CD4-positive, alpha-beta T cell (primary cell): Measurements from ENCODE around the gene JAZF1. TPM values are rescaled to one million over a fixed set of nuclear protein-coding genes. Genes with fewer than 3 reads are reported as not detected.

Experiments
- ATAC-seq: fragments of 200-7000 bp; cut with Tn5 transposase; one replicate; pipeline ENCODE4 v1.10.0; 2022; ENCODE audit warnings: mild to moderate bottlenecking; ENCODE audit not compliant: poor library complexity
- CTCF ChIA-PET: fragments of 350-600 bp; sonication (Branson Sonifier 250); formaldehyde crosslinking; loops from one replicate; lab custom pipeline; 2021; ENCODE audit warnings: antibody characterized with exemption, inconsistent platforms; lab: Charles Lee
- POLR2A ChIA-PET: fragments of 350-600 bp; sonication (Branson Sonifier 250); formaldehyde crosslinking; loops from one replicate; lab custom pipeline; 2021; ENCODE audit warnings: antibody characterized with exemption, inconsistent platforms; lab: Charles Lee
- DNase-seq, 14 experiments: peaks; one replicate each; pipeline ENCODE4 v3.0.0-alpha.2; 2013 to 2020; ENCODE audit warnings: mixed read lengths in 2 of 14
- H3K27ac ChIP-seq, 2 donors: one replicate each; pipeline versions ENCODE4 v1.5.1 to v1.7.0; 2013; ENCODE audit warnings: low read length in 2 of 2, low read depth in 1 of 2, mild to moderate bottlenecking in 1 of 2
- H3K27me3 ChIP-seq, 2 experiments: 1 replicate in 1 of 2; 2 replicates in 1 of 2; pipeline versions ENCODE4 v1.6.1 to v1.7.0; 2013; ENCODE audit warnings: low read length in 2 of 2, control low read depth in 1 of 2, mild to moderate bottlenecking in 1 of 2, moderate library complexity in 1 of 2; ENCODE audit not compliant: insufficient read depth in 2 of 2, control insufficient read depth in 1 of 2
- H3K36me3 ChIP-seq: one replicate; pipeline ENCODE4 v1.6.1; 2013; ENCODE audit warnings: low read length, control low read depth; ENCODE audit not compliant: insufficient read depth
- H3K4me1 ChIP-seq: one replicate; pipeline ENCODE4 v1.6.1; 2013; ENCODE audit warnings: low read length, control low read depth; ENCODE audit not compliant: insufficient read depth
- H3K4me3 ChIP-seq: one replicate; pipeline ENCODE4 v1.5.1; 2013; ENCODE audit warnings: mild to moderate bottlenecking, low read length, moderate library complexity
- H3K9me3 ChIP-seq, 2 experiments: 1 replicate in 1 of 2; 2 replicates in 1 of 2; pipeline versions ENCODE4 v1.6.1 to v1.7.0; 2013; ENCODE audit warnings: low read length in 2 of 2, mild to moderate bottlenecking in 2 of 2, control low read depth in 1 of 2, moderate library complexity in 1 of 2; ENCODE audit not compliant: control insufficient read depth in 1 of 2, insufficient read depth in 1 of 2
- H3K27ac Mint-ChIP-seq: one replicate; pipeline ENCODE4 v1.8.0; 2020; ENCODE audit warnings: mixed read lengths
- H3K27me3 Mint-ChIP-seq: one replicate; pipeline ENCODE4 v1.8.0; 2021; ENCODE audit warnings: mixed read lengths
- H3K36me3 Mint-ChIP-seq: one replicate; pipeline ENCODE4 v1.8.0; 2021; ENCODE audit warnings: low read depth, mixed read lengths
- H3K4me1 Mint-ChIP-seq: one replicate; pipeline ENCODE4 v1.8.0; 2021; ENCODE audit warnings: low read depth, mixed read lengths
- H3K4me3 Mint-ChIP-seq: one replicate; pipeline ENCODE4 v1.8.0; 2020; ENCODE audit warnings: mild to moderate bottlenecking, mixed read lengths
- H3K9me3 Mint-ChIP-seq: one replicate; pipeline ENCODE4 v1.8.0; 2020; ENCODE audit warnings: mixed read lengths
- CTCF ChIP-seq: fragments of 200-600 bp; IDR thresholded peaks from one replicate; pipeline ENCODE4 v1.8.0; 2022; ENCODE audit warnings: antibody characterized with exemption, mild to moderate bottlenecking
- intact Hi-C, 2 experiments: fragments of 100-400 bp; cut with DNase I in 1 of 2; cut with micrococcal nuclease in 1 of 2; formaldehyde crosslinking; loops; one replicate each; pipeline versions ENCODE4 v1.15.1 to v1.9.0; 2023 to 2025; cut with DNase I, micrococcal nuclease
- total RNA-seq, 174 experiments: library from RNA in 2 of 174; stranded (reverse) in 2 of 174; gene quantifications; one replicate each; pipeline ENCODE4 v1.2.3 and lab custom pipeline; 2021 to 2026

Gene JAZF1
- total RNA-seq, 2 experiments from 2014 or later, result 9.9 to 11.1 TPM

- H3K27me3 Mint-ChIP-seq, result no peaks in the 10 kb centered on the region
- no peaks in the 10 kb centered on the region for H3K9me3 Mint-ChIP-seq
- no peak overlapping the region for H3K27ac ChIP-seq
- ATAC-seq (no peak), DNase-seq (no peak)
- peaks cover 8% of the 10 kb centered on the region for H3K4me1 Mint-ChIP-seq
- CTCF ChIA-PET, result interaction anchor here (1.6 kb wide), 1 partner anchor 15 kb away, joined by 8 read pairs; no protein-coding TSS in a partner anchor
- no peaks in the 10 kb centered on the region for H3K36me3 Mint-ChIP-seq
- no peak for TF ChIP-seq CTCF
- POLR2A ChIA-PET, result no interaction called here
- intact Hi-C loops, result loop anchor here in 1 of 2 experiments (5.0 kb wide), 1 partner anchor 879 kb away; no protein-coding TSS in a partner anchor
- H3K4me1 ChIP-seq, result no peaks in the 10 kb centered on the region
- H3K36me3 ChIP-seq, result no peaks in the 10 kb centered on the region
- H3K27me3 ChIP-seq, result no peaks in the 10 kb centered on the region
- H3K9me3 ChIP-seq, result no peaks in the 10 kb centered on the region
- H3K27ac Mint-ChIP-seq, result no peak overlapping the region
- no peak overlapping the region for H3K4me3 ChIP-seq
- H3K4me3 Mint-ChIP-seq, result no peak overlapping the region
These were observed 104.0 kb downstream of the JAZF1 start for GRCh38 chr7:28076423-28077200.

GRCh38 chr7:28075674-28076358 lies 104.8 kb downstream of the JAZF1 start:
- intact Hi-C loops, result loop anchor here in 1 of 2 experiments (5.0 kb wide), 1 partner anchor 879 kb away; no protein-coding TSS in a partner anchor

More at GRCh38 chr7:28075674-28076358, 104.8 kb downstream of the JAZF1 start:
- Histone ChIP-seq H3K27me3 (no peaks in the 10 kb centered on the region), H3K27ac (no peak overlapping the region), H3K9me3 (no peaks in the 10 kb centered on the region), H3K4me3 (no peak overlapping the region), H3K4me1 (no peaks in the 10 kb centered on the region), H3K36me3 (no peaks in the 10 kb centered on the region)
- DNase-seq, result no peak
- POLR2A ChIA-PET, result no interaction called here
- Mint-ChIP-seq H3K4me3 (no peak overlapping the region), H3K9me3 (no peaks in the 10 kb centered on the region), H3K27ac (no peak overlapping the region), H3K4me1 (peaks cover 8% of the 10 kb centered on the region), H3K27me3 (no peaks in the 10 kb centered on the region), H3K36me3 (no peaks in the 10 kb centered on the region)
- ATAC-seq, result no peak
- CTCF ChIA-PET, result no interaction called here
- no peak for TF ChIP-seq CTCF
